ENCODE data around the gene OR6A2. TPM values are rescaled to one million over a fixed set of nuclear protein-coding genes. Genes with fewer than 3 reads are reported as not detected.

The OR6A2 gene
- polyA plus RNA-seq, 3 donors = not detected

DNA sequence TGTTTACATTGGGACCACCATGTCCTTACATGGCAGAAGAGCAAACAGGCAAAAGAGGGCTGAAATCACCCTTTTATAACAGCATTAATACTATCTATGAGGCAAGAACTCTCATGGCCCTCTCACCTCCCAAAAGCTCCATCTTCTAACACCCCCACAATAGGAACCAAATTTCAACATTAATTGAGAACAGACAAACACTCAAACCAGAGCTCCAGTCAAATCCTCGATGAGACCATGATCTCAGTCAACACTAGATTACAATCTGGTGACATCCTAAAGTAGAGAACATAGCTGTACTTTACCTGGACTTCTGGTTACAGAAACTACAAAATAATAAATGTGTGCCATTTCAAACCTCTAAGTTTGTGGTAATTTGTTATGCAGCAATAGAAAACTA, 52.9 kb downstream of the OR6A2 start:
- Histone ChIP-seq H3K4me3 (replicated peaks in 1 of 3; ENCODE audit: low read depth in 2 of 3, low read length in 3 of 3) (peak overlapping the region; percentile 45 to 99 (median 87)), H3K9ac (ENCODE audit: insufficient read depth, low read length, poor library complexity, severe bottlenecking) (peak overlapping the region; percentile 70), H3K27me3 (ENCODE audit: control insufficient read depth in 2 of 2, insufficient read depth in 2 of 2, low read length in 2 of 2) (no peaks in the 10 kb centered on the region), H3K79me2 (ENCODE audit: insufficient read depth, low read length) (peaks cover 38% of the 10 kb centered on the region), H3K9me3 (replicated peaks in 1 of 2; ENCODE audit: control insufficient read depth in 1 of 2, insufficient read depth in 1 of 2, low read length in 2 of 2) (no peaks in the 10 kb centered on the region), H4K20me1 (ENCODE audit: insufficient read depth, low read length) (peaks cover 12% of the 10 kb centered on the region), H2AFZ (ENCODE audit: insufficient read depth, low read depth, low read length, poor library complexity, severe bottlenecking) (peak overlapping the region; percentile 89), H3K36me3 (replicated peaks in 1 of 2; ENCODE audit: control insufficient read depth in 1 of 2, insufficient read depth in 2 of 2, low read length in 2 of 2) (no peaks in the 10 kb centered on the region), H3K27ac (ENCODE audit: low read depth in 1 of 2, low read length in 2 of 2) (peak overlapping the region; percentile 82 to 97), H3K4me1 (ENCODE audit: control insufficient read depth in 1 of 2, insufficient read depth in 2 of 2, low read length in 2 of 2) (peaks cover 34 to 48% of the 10 kb centered on the region in 2 donors), H3K4me2 (replicated peaks; ENCODE audit: extremely low read depth, low read length, poor library complexity, severe bottlenecking) (peak overlapping the region; percentile 91)
- DNase-seq = no peak
- WGBS (ENCODE audit: insufficient coverage) = no CpG with 5 or more reads among the region's 1 CpG
- intact Hi-C loops (cut with micrococcal nuclease) = no loop called here
- Mint-ChIP-seq H3K27me3 (ENCODE audit: low read depth in 3 of 3) (no peaks in the 10 kb centered on the region), H3K27ac (no peak overlapping the region), H3K4me3 (no peak overlapping the region), H3K36me3 (peaks cover 6 to 8% of the 10 kb centered on the region in 2 donors), H3K9me3 (peaks cover 0 to 6% (median 5%) of the 10 kb centered on the region in 7 donors), H3K4me1 (no peaks in the 10 kb centered on the region)
- TF ChIP-seq CTCF (IDR thresholded peaks at IDR 0.05) = no peak

- peak in 2 of 3 donors; percentile 37 to 52 for DNase-seq
- H3K4me1 ChIP-seq (ENCODE audit: control insufficient read depth in 1 of 2, insufficient read depth in 2 of 2, low read length in 2 of 2) = peaks cover 34 to 48% of the 10 kb centered on the region in 2 donors
- no peaks in the 10 kb centered on the region for H3K27me3 ChIP-seq (ENCODE audit: control insufficient read depth in 2 of 2, insufficient read depth in 2 of 2, low read length in 2 of 2)
- H3K79me2 ChIP-seq (ENCODE audit: insufficient read depth, low read length) = peaks cover 39% of the 10 kb centered on the region
- peak overlapping the region; percentile 89 for H2AFZ ChIP-seq (ENCODE audit: insufficient read depth, low read depth, low read length, poor library complexity, severe bottlenecking)
- Mint-ChIP-seq H3K4me1 (no peaks in the 10 kb centered on the region), H3K36me3 (peaks cover 7 to 8% of the 10 kb centered on the region in 2 donors), H3K27ac (no peak overlapping the region), H3K27me3 (ENCODE audit: low read depth in 3 of 3) (no peaks in the 10 kb centered on the region), H3K9me3 (peaks cover 0 to 6% (median 5%) of the 10 kb centered on the region in 7 donors), H3K4me3 (no peak overlapping the region)
- H3K27ac ChIP-seq (ENCODE audit: low read depth in 1 of 2, low read length in 2 of 2) = peak overlapping the region; percentile 82 to 97
- H3K9ac ChIP-seq (ENCODE audit: insufficient read depth, low read length, poor library complexity, severe bottlenecking) = peak overlapping the region; percentile 70
- intact Hi-C loops (cut with micrococcal nuclease) = no loop called here
- peak overlapping the region; percentile 91 for H3K4me2 ChIP-seq (replicated peaks; ENCODE audit: extremely low read depth, low read length, poor library complexity, severe bottlenecking)
- TF ChIP-seq CTCF (IDR thresholded peaks at IDR 0.05) = no peak
- WGBS (ENCODE audit: insufficient coverage) = 0% methylated on average over 3 of the region's 5 CpGs
- H3K4me3 ChIP-seq (replicated peaks in 1 of 3; ENCODE audit: low read depth in 2 of 3, low read length in 3 of 3) = peak overlapping the region; percentile 45 to 99 (median 87)
- peaks cover 13% of the 10 kb centered on the region for H4K20me1 ChIP-seq (ENCODE audit: insufficient read depth, low read length)
- no peaks in the 10 kb centered on the region for H3K9me3 ChIP-seq (replicated peaks in 1 of 2; ENCODE audit: control insufficient read depth in 1 of 2, insufficient read depth in 1 of 2, low read length in 2 of 2)
- no peaks in the 10 kb centered on the region for H3K36me3 ChIP-seq (replicated peaks in 1 of 2; ENCODE audit: control insufficient read depth in 1 of 2, insufficient read depth in 2 of 2, low read length in 2 of 2)
Observed at GRCh38 chr11:6746086-6746618, 53.3 kb downstream of the OR6A2 start.
